ENCODE results near the gene BLTP3A.
"Not testable (repeated sequence)": the region's sequence is repeated elsewhere in the genome, so short reads cannot be mapped to it uniquely, and the experiment has no call there.

The BLTP3A gene

GRCh38 chr6:34810017-34810882 is 18.4 kb downstream of the BLTP3A start:
- H3K36me3 Mint-ChIP-seq (ENCODE audit: low read depth): no peaks in the 10 kb centered on the region
- TF ChIP-seq CTCF (IDR thresholded peaks at IDR 0.05): no peak
- H3K4me1 Mint-ChIP-seq: no peaks in the 10 kb centered on the region
- no peak overlapping the region for H3K27ac Mint-ChIP-seq
- no peak overlapping the region for H3K4me3 Mint-ChIP-seq
- no peak for DNase-seq
- H3K27me3 Mint-ChIP-seq (ENCODE audit: low read depth, poor library complexity): no peaks in the 10 kb centered on the region
- H3K9me3 Mint-ChIP-seq: no peaks in the 10 kb centered on the region

GRCh38 chr6:34810936-34811632 is 19.2 kb downstream of the BLTP3A start:
- Mint-ChIP-seq H3K27me3 (ENCODE audit: low read depth, poor library complexity) (no peaks in the 10 kb centered on the region), H3K4me1 (no peaks in the 10 kb centered on the region), H3K36me3 (ENCODE audit: low read depth) (no peaks in the 10 kb centered on the region), H3K9me3 (no peaks in the 10 kb centered on the region), H3K27ac (no peak overlapping the region), H3K4me3 (no peak overlapping the region)
- DNase-seq: no peak
- no peak for TF ChIP-seq CTCF (IDR thresholded peaks at IDR 0.05)

GRCh38 chr6:34813028-34813713 is 21.3 kb downstream of the BLTP3A start:
- no peak for TF ChIP-seq CTCF (IDR thresholded peaks at IDR 0.05)
- no peaks in the 10 kb centered on the region for H3K4me1 Mint-ChIP-seq
- H3K27me3 Mint-ChIP-seq (ENCODE audit: low read depth, poor library complexity): no peaks in the 10 kb centered on the region
- no peak for DNase-seq
- H3K36me3 Mint-ChIP-seq (ENCODE audit: low read depth): no peaks in the 10 kb centered on the region
- H3K27ac Mint-ChIP-seq: no peak overlapping the region
- H3K4me3 Mint-ChIP-seq: no peak overlapping the region
- no peaks in the 10 kb centered on the region for H3K9me3 Mint-ChIP-seq

- no peak for DNase-seq
- Mint-ChIP-seq H3K27ac (peak overlapping the region; percentile 62), H3K4me3 (no peak overlapping the region), H3K9me3 (no peaks in the 10 kb centered on the region), H3K4me1 (peaks cover 23% of the 10 kb centered on the region), H3K36me3 (ENCODE audit: low read depth) (peaks cover 6% of the 10 kb centered on the region), H3K27me3 (ENCODE audit: low read depth, poor library complexity) (no peaks in the 10 kb centered on the region)
- no peak for TF ChIP-seq CTCF (IDR thresholded peaks at IDR 0.05)
Measured at GRCh38 chr6:34816635-34817301, 24.9 kb downstream of the BLTP3A start.

GRCh38 chr6:34817446-34817845 is 25.6 kb downstream of the BLTP3A start:
- no peak for DNase-seq
- H3K27me3 Mint-ChIP-seq (ENCODE audit: low read depth, poor library complexity): no peaks in the 10 kb centered on the region
- H3K9me3 Mint-ChIP-seq: no peaks in the 10 kb centered on the region
- no peak for TF ChIP-seq CTCF (IDR thresholded peaks at IDR 0.05)
- peaks cover 23% of the 10 kb centered on the region for H3K4me1 Mint-ChIP-seq
- no peak overlapping the region for H3K4me3 Mint-ChIP-seq
- H3K27ac Mint-ChIP-seq: no peak overlapping the region
- H3K36me3 Mint-ChIP-seq (ENCODE audit: low read depth): peaks cover 11% of the 10 kb centered on the region

GRCh38 chr6:34818872-34819570 is 27.1 kb downstream of the BLTP3A start:
- DNase-seq; H3K27me3 Mint-ChIP-seq (ENCODE audit: low read depth, poor library complexity); H3K4me3 Mint-ChIP-seq: not testable (repeated sequence)

More at GRCh38 chr6:34818872-34819570, 27.1 kb downstream of the BLTP3A start:
- H3K9me3 Mint-ChIP-seq: not testable (repeated sequence)
- Mint-ChIP-seq H3K36me3 (ENCODE audit: low read depth) (peaks cover 25% of the 10 kb centered on the region), H3K27ac (peak overlapping the region; percentile 48), H3K4me1 (peaks cover 23% of the 10 kb centered on the region)

All from nephron progenitor cell (in vitro differentiated cells).